Esophagus squamous epithelium (tissue), 5 donors: ENCODE data around the gene KIF26A. TPM values are rescaled to one million over a fixed set of nuclear protein-coding genes. Genes with fewer than 3 reads are reported as not detected.

Source experiments
- DNase-seq: peaks from one replicate; lab custom pipeline; 2025; lab: John Stamatoyannopoulos, UW
- H3K27ac ChIP-seq, 4 donors: fragments of 200-600 bp; sonication (generic); one replicate each; pipeline ENCODE4 v1.5.1; 2016 to 2019; ENCODE audit warnings: mild to moderate bottlenecking in 1 of 4
- H3K27me3 ChIP-seq, 4 donors: fragments of 200-600 bp; sonication (generic); 1 replicate in 3 of 4; 2 replicates in 1 of 4; pipeline versions ENCODE4 v1.5.1 to v1.6.0; 2017 to 2021; ENCODE audit warnings: antibody characterized with exemption in 1 of 4
- H3K36me3 ChIP-seq, 3 donors: fragments of 200-600 bp; sonication (generic); one replicate each; pipeline ENCODE4 v1.5.1; 2016 to 2019
- H3K4me1 ChIP-seq, 3 donors: fragments of 200-600 bp; sonication (generic); one replicate each; pipeline ENCODE4 v1.5.1; 2017 to 2019
- H3K4me3 ChIP-seq, 4 donors: fragments of 200-600 bp; sonication (generic); 1 replicate in 3 of 4; 2 replicates in 1 of 4; pipeline ENCODE4 v1.5.1; 2016 to 2019; ENCODE audit warnings: mild to moderate bottlenecking in 2 of 4, moderate library complexity in 1 of 4
- H3K9me3 ChIP-seq, 3 donors: fragments of 200-600 bp; sonication (generic); one replicate each; pipeline ENCODE4 v1.5.1; 2016 to 2019
- CTCF ChIP-seq, 6 experiments: fragments of 450-650 bp in 4 of 6; fragments of 200-600 bp in 2 of 6; sonication (generic) in 2 of 6; IDR thresholded peaks; one replicate each; pipeline ENCODE4 v1.5.1; 2016 to 2019; ENCODE audit warnings: antibody characterized with exemption in 6 of 6, mild to moderate bottlenecking in 4 of 6, moderate library complexity in 4 of 6
- POLR2A ChIP-seq, 4 donors: fragments of 450-650 bp; IDR thresholded peaks; one replicate each; pipeline ENCODE4 v1.6.1; 2017; ENCODE audit warnings: antibody characterized with exemption in 4 of 4, mild to moderate bottlenecking in 4 of 4, moderate library complexity in 3 of 4
- WGBS, 2 donors: methylation state at CpG; one replicate each; pipeline ENCODE4 v1.1.5; 2018; 5-methylcytosine and 5-hydroxymethylcytosine counted together
- intact Hi-C: fragments of 100-400 bp; cut with DNase I; formaldehyde crosslinking; loops from one replicate; pipeline ENCODE4 v1.15.0; 2022
- total RNA-seq, 4 donors: library from RNA; depleted of rRNA; stranded (reverse); fragments of >200 nt; gene quantifications; one replicate each; pipeline ENCODE4 v1.1.0, GENCODE V29; 2016
- donor health status: DM: yes; HTN: yes; CAD: no.

Gene KIF26A
- total RNA-seq, 4 donors from 2014 or later = 0.80 to 2.7 (median 0.96) TPM

GRCh38 chr14:104116756-104117340, 21.5 kb upstream of the KIF26A start:
- Histone ChIP-seq H3K9me3 (no peaks in the 10 kb centered on the region), H3K4me3 (peak overlapping the region; percentile 54 to 63 (median 62)), H3K4me1 (peaks cover 25 to 90% (median 31%) of the 10 kb centered on the region in 3 donors), H3K36me3 (no peaks in the 10 kb centered on the region), H3K27me3 (peaks cover 0 to 85% (median 4%) of the 10 kb centered on the region in 4 donors), H3K27ac (peak overlapping the region; percentile 74 to 95 (median 92))
- WGBS, 2 donors = 5% methylated on average over 7 of the region's 83 CpGs; no CpG with 5 or more reads in 1 of the 2 donors
- no peak for DNase-seq
- peak in 2 of 4 donors; percentile 67 to 80 for TF ChIP-seq POLR2A (IDR thresholded peaks at IDR 0.05)
- peak in 2 of 6 experiments; percentile 10 to 20 for TF ChIP-seq CTCF (IDR thresholded peaks at IDR 0.05)
- intact Hi-C loops = no loop called here

- peaks cover 0 to 84% (median 4%) of the 10 kb centered on the region in 4 donors for H3K27me3 ChIP-seq
- H3K9me3 ChIP-seq = no peaks in the 10 kb centered on the region
- TF ChIP-seq POLR2A (IDR thresholded peaks at IDR 0.05) = no peak
- no peak for TF ChIP-seq CTCF (IDR thresholded peaks at IDR 0.05)
- H3K36me3 ChIP-seq = no peaks in the 10 kb centered on the region
- intact Hi-C loops = no loop called here
- H3K4me3 ChIP-seq = peak overlapping the region; percentile 54 to 63 (median 62)
- H3K27ac ChIP-seq = peak overlapping the region; percentile 74 to 95 (median 88)
- peaks cover 19 to 84% (median 27%) of the 10 kb centered on the region in 3 donors for H3K4me1 ChIP-seq
- 3% methylated on average over 7 of the region's 71 CpGs; no CpG with 5 or more reads in 1 of the 2 donors for WGBS, 2 donors
- DNase-seq = no peak
Measured at GRCh38 chr14:104117341-104118005, 20.9 kb upstream of the KIF26A start.

GRCh38 chr14:104118006-104118844, 20.2 kb upstream of the KIF26A start:
- WGBS, 2 donors = 83 to 87% methylated on average over 2 to 3 of the region's 30 CpGs
- peak overlapping the region; percentile 54 to 63 (median 62) for H3K4me3 ChIP-seq
- peaks cover 11 to 76% (median 23%) of the 10 kb centered on the region in 3 donors for H3K4me1 ChIP-seq
- DNase-seq = no peak
- H3K9me3 ChIP-seq = no peaks in the 10 kb centered on the region
- intact Hi-C loops = no loop called here
- TF ChIP-seq POLR2A (IDR thresholded peaks at IDR 0.05) (no peak), CTCF (IDR thresholded peaks at IDR 0.05) (no peak)
- H3K27me3 ChIP-seq = peaks cover 0 to 83% (median 4%) of the 10 kb centered on the region in 4 donors
- H3K36me3 ChIP-seq = no peaks in the 10 kb centered on the region
- H3K27ac ChIP-seq = peak overlapping the region; percentile 74 to 95 (median 88)

GRCh38 chr14:104119119-104119487, 19.3 kb upstream of the KIF26A start:
- Histone ChIP-seq H3K36me3 (no peaks in the 10 kb centered on the region), H3K27me3 (peaks cover 0 to 74% (median 4%) of the 10 kb centered on the region in 4 donors), H3K9me3 (peaks cover 0 to 8% (median 4%) of the 10 kb centered on the region in 3 donors), H3K4me3 (peak overlapping the region; percentile 54 to 63 (median 62)), H3K27ac (peak overlapping the region; percentile 74 to 95 (median 88)), H3K4me1 (peaks cover 5 to 67% (median 18%) of the 10 kb centered on the region in 3 donors)
- no peak for DNase-seq
- 67 to 100% methylated on average over 1 of the region's 3 CpGs for WGBS, 2 donors
- intact Hi-C loops = no loop called here
- TF ChIP-seq CTCF (IDR thresholded peaks at IDR 0.05) = no peak
- no peak for TF ChIP-seq POLR2A (IDR thresholded peaks at IDR 0.05)
